Measurements from ENCODE around the gene LYRM1.
"Not testable (repeated sequence)": the region's sequence is repeated elsewhere in the genome, so short reads cannot be mapped to it uniquely, and the experiment has no call there.

The LYRM1 gene

DNA sequence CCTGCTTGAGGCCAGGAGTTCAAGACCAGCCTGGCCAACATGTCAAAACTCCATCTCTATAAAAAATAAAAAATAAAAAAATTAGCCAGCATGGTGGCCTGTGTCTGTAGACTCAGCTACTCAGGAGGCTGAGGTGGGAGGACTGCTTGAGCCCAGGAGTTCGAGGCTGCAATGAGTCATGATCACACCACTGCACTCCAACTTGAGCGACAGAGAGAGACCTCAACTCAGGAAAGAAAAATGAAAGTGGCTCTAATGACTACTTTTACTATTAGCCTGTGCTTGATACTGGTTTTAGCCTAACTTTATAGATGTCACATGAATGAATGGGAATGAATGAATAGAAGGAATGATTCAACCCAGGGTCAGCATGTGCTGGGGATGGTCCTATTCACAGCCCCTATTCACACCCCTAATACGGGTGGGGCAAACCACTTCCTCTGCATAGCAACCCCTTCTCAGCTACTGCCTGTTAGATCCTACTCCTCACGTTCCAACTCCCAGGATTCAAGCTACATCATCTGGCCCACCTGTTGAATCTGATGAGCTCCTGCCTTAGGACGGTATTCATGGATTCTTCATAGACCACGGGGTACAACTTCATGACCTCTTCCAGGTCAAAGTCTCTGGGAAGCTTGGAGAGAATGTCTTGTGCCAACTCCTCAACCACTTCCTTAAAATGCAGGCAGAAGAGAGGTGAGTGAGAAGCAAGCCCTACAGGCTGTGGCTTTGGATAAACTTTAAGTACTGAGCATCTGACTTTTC, 40.5 kb downstream of the LYRM1 start:
- DNase-seq = no peak

DNA sequence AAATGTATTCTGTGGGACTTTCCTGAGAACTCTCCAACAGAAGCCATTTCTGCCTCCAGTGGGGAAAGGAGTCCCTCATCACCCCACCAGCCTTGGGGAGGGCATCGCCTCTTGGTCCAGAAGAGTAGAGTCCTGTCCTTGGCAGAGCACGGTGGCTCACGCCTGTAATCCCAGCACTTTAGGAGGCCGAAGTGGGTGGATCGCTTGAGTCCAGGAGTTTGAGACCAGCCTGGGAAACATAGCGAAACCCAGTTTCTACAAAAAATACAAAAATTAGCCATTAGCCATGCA, 41.0 kb downstream of the LYRM1 start:
- DNase-seq = no peak

DNA sequence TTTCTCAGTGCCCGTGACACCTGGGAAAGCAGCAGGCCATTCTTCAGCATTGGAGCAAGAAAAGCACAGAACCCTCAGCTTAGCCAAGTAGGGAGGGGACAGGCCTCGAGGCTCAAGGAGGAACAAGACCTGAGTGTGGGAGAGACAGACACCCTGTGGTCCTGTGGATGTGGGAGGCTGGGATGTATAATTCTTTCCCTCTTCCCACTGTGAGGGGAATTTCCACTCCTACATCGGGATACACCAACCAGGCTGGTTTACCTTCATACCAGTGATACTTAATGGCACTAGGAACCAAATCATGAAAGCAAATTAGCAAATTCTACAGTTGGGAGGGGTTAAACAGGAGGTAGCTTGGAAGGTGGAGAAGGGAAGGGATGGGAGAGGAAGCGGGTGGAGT, 41.7 kb downstream of the LYRM1 start:
- DNase-seq = no peak

DNA sequence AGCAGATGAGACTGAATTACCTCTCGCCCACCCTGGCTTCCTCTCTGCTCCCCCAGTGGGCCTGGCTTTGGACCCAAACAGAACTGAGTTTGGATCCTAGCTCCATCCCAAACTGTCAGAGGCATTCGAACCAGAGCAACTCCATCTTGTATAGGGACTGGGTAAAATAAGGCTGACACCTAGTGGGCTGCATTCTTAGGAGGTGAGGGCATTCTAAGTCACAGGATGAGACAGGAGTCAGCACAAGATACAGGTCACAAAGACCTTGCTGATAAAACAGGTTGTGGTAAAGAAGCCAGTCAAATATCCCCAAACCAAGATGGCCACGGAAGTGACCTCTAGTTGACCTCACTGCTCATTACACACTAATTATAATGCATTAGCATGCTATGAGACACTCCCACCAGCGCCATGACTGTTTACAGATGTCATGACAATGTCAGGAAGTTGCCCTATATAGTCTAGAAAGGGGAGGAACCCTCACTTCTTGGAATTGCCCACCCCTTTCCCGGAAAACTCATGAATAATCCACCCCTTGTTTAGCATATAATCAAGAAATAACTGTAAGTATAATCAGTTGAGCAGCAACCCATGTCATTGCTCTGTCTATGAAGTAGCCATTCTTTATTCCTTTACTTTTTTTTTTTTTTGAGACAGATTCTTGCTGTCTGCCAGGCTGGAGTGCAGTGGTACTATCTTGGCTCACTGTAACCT, 44.4 kb downstream of the LYRM1 start:
- no peak for DNase-seq

DNA sequence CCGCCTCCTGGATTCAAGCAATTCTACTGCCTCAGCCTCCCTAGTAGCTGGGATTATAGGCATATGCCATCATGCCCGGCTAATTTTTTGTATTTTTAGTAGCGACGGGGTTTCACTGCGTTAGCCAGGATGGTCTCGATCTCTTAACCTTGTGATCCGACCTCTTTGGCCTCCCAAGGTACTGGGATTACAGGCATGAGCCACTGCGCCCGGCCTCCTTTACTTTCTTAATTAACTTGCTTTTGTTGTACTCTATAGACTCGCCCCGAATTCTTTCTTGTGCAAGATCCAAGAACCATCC, 45.0 kb downstream of the LYRM1 start:
- DNase-seq = not testable (repeated sequence)

DNA sequence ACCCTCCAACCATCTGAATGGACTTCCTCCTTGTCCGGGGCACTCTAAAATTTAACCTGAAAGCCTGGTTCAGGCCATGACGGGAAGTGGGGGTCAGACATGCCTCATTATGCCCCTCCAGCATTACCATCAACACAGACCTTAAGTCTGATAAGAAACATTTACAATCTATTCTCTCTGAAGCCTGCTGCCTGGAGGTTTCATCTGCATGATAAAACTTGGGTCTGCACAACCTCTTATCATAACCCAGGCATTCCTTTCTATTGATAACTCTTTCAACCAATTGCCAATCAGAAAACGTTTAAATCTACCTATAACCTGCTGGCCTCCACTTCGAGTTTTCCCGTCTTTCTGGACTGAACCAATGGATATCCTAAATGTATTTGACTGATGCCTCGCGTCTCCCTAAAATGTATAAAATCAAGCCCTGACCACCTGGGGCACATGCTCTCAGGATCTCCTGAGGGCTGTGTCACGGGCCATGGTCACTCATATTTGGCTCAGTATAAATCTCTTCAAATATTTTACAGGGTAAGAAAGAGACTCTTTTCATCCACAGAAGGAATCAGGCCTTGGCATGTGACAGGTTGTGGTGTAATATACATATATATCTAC, 45.6 kb downstream of the LYRM1 start:
- DNase-seq = no peak

DNA sequence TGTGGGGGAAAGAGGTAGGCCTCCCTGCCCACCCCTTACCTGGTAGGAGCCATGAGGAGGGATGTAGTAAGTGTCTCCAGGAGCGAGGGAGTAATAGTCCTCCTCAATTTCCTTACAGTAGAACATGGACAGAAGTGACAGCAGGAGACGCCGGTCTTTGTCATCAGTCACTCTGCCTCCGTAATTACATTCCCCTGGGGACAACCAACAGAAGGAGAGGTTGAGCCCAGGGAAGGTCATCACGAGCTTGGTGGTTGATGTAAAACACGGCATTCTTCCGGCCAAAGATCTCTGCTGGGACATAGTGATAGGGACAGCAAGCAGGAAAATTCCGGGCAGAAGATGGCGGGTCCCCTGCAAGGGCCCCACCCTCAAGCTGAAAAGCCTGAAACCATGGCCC, 47.9 kb downstream of the LYRM1 start:
- DNase-seq = no peak

DNA sequence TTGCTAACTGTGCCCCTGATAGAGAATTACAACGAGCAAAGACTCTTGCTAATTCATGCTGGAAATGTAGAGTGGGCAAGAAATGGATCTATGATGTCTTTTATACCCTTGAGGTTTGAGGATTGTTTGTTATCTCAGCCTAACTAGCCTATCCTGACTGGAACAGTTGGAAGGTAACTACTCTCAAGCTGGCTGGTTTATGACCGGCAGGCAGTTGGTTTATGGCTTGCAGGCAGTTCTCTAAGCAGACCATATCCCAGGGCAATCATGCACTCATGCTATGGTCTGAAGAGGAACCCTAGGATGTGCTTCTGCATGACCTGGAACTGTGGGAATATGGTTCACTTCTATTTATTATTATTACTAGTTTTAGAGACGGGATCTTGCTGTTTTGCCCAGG, 49.1 kb downstream of the LYRM1 start:
- DNase-seq = no peak

DNA sequence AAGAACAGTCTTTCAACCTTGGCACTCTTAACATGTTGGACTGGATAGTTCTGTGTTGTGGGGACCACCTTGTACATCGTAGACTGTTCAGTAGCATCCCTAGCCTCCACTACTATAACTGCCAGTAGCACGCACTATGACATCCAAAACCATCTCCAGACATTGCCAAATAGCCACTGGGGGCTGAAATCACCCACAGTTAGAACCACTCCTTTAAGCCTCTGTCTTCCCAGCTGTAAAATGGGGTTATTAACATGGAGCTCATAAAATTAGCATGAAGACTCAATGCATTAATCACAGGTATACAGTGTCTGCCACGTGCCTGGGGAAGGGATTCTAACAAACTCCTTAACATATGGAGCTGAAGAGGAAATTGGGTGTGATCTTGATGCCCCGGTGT, 49.7 kb downstream of the LYRM1 start:
- no peak for DNase-seq

DNA sequence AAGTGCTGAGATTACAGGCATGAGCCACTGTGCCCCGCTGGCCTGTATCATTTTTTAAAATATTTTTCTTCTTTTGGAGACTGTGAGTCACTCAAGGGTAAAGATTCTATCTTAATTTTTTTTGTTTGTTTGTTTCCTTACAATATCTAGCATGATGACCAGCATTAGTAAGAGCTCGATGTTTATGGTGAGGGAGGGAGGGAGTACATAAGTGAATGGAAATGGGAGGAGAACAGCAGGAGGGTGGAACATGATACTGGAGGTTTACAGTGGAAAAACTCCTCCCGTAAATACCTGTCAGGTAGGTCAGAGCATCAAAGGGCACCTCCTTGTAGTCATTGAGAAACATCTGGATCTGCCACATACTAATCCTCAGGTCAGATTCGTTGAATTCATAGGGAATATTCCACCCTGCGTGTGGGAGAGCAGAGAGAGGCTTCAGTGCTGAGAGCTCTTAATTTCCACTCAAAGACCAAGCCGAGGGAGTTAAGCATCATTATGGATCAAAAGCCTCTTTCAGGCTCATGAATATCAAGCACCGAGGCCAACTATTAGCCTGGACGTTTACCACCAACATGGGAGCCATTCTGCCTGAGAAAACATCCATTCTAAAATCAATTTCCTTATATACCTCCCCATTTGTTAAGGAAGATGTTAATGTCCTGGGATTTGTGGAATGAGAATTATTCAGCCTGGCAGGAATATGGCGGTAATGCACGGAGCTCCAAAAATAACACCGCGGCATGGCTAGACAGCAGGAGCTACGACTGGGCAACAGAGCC, 51.8 kb downstream of the LYRM1 start:
- peak; percentile 89 for DNase-seq

DNA sequence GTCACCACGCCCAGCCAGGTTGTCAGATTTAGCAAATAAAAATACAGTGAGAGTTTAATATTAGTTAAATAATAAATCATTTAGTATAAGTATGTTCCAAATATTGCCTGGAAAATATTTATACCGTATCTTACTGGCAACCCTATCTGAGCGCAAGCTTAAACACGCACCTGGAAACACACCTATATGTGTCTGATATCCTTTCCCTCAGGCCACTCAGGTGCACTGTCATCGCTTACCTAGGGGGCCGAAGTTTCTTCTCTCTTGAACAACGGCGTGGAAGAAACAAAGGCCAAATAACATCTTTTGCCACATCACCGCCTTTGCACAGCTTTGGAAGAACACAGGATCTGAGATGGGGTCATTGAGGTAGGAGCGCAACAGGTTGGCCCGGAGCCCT, 54.0 kb downstream of the LYRM1 start:
- DNase-seq = no peak

DNA sequence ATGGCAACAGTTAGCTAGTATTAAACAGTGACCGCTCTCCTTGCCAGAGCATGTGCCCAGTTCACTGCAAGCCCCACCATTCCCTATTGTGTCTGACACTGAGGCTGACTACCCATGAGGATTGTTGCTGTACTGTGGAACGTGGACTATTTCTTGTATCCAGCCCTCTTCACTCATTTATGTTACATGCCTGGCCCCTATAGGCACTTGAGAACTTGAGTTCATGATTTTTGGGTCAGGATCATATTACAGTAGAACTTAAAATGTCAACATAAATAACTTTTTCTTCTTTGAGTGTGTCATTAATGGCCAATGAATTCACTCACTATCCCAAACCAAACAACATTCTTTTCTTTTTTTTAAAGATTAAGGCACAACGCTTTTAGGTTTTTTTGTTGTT, 55.7 kb downstream of the LYRM1 start:
- no peak for DNase-seq

DNA sequence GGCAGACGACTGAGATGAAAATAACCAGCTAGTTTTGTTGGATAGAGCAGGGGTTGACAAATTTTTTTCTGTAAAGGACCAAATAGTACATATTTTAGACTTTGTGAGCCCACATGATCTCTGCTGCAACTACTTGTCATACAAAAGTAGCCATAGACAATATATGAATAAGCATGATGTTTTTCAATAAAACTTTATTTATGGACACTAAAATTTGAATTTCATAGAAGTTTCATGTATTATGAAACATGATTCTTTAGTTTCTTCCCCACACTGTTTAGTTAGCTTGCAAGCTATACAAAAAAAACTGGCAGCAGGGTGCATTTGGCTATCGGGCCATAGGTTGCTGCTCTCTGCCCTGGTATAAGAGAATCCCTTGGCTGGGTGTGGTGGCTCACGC, 56.6 kb downstream of the LYRM1 start:
- no peak for DNase-seq

DNA sequence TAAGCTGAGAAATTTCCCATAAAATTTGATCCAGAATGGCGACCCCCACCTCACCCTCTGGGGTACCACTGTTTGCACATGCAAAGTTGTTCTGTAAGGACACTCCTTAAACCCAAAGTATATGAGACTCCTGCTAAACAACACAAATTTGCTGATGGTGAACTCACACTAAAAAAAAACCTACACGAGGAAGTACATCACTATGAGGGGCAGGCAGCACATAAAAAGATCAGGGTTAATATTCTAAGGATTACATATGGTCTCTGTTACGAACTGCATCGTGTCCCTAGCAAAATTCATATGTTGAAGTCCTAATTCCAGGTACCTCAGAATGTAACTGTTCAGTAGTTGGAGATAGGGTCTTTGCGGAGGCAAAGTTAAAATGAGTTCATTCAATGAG, 60.3 kb downstream of the LYRM1 start:
- no peak for DNase-seq

DNA sequence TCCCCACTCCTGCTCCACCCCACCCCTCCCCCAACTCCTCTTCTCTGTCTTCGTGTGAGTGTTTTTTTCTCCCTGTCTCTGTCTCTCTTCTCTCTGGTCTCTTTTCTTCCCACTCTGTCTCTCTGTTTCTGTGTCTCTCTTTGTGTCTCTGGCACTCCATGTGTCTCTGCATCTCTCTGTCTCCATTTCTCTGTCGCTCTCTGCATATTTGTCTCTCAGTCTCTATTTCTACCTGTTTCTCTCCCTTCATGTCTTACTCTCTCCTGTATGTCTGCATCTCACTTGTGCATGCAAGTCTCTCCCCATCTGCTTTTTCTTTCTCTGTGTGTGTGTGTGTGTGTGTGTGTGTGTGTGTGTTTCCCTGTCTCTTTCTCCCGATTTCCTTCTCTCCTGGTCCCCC, 68.2 kb downstream of the LYRM1 start:
- no peak for DNase-seq

DNA sequence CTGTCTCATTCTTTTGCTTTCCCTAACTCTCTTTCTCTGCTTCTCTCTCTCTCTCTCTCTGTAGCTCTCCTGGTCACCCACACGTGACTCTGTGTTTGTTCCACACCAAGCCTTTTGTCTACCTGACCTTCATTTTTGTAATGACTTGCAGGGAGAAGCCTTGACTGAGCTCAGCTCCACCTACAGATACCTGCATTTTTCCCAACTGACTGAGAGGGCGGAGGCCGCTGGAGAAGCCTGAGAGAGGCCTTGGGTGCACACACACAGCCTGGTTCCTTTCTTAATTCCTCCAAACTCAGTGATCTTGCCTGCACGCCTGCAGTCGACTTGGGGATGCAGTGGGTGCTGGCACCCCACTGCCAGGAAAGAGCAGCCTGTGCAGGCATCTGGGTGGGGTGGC, 68.8 kb downstream of the LYRM1 start:
- no peak for DNase-seq

DNA sequence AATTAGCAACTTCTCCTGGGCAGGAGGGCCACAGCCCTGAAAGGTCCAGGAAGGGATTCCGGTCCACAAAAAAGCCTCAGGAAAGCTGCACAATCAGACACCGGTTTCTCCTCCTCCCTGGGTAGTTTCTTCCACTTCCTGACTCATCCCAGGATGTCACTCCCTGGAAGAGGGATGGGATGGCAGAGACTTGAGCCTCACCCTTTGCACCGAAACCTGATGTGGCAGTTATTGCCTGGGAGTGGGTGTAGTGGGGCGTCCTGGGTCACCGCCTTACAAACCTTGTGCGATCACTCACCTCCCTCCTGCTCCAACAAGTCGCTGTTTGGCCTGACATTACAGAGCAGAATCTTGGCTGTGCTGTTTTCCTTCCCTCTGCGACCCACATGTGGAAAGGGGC, 70.8 kb downstream of the LYRM1 start:
- DNase-seq = no peak

DNA sequence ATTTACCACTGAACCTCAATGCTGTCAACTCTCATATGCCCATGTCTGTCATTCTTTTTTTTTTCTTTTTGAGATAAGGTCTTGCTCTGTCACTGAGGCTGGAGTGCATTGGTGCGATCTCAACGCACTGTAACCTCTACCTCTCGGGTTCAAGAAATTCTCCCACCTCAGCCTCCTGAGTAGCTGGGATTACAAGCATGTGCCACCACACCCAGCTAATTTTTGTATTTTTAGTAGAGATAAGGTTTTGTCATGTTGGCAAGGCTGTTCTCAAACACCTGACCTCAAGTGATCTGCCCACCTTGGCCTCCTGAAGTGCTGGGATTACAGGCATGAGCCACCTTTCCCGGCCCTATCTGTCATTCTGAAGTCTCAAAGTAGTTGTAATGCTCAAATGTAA, 72.6 kb downstream of the LYRM1 start:
- not testable (repeated sequence) for DNase-seq

All from DMS79 treated with DMSO at 0.1 percent for 48 hours (cell line).